Cardiac fibroblast (primary cell): ENCODE results near the gene CERS5.
"Not testable (repeated sequence)": the region's sequence is repeated elsewhere in the genome, so short reads cannot be mapped to it uniquely, and the experiment has no call there.

Experiments used
- DNase-seq, 2 donors: peaks; one replicate each; pipeline versions ENCODE4 v3.0.0 to v3.0.0-alpha.2; 2010; ENCODE audit warnings: low read depth in 2 of 2
- H3K4me3 ChIP-seq, 2 donors: replicated peaks in 1 of 2; 1 replicate in 1 of 2; 2 replicates in 1 of 2; pipeline ENCODE4 v1.5.1; 2011; ENCODE audit warnings: low read depth in 2 of 2, low read length in 2 of 2, mild to moderate bottlenecking in 2 of 2, moderate library complexity in 1 of 2
- CTCF ChIP-seq: IDR thresholded peaks from one replicate; pipeline ENCODE4 v1.5.1; 2011; ENCODE audit warnings: low read depth, mild to moderate bottlenecking, low read length, inconsistent platforms

CERS5 gene

GRCh38 chr12:50160643-50161042 is 6.5 kb downstream of the CERS5 start:
- DNase-seq: no peak
- no peak for TF ChIP-seq CTCF
- H3K4me3 ChIP-seq: no peak overlapping the region

- peak in 1 of 2 donors; percentile 33 for DNase-seq
- TF ChIP-seq CTCF: no peak
These were observed 9.9 kb downstream of the CERS5 start for GRCh38 chr12:50157259-50157658.

GRCh38 chr12:50156641-50157040 is 10.5 kb downstream of the CERS5 start:
- no peak for DNase-seq
- H3K4me3 ChIP-seq: no peak overlapping the region
- no peak for TF ChIP-seq CTCF

More at GRCh38 chr12:50157259-50157658, 9.9 kb downstream of the CERS5 start:
- H3K4me3 ChIP-seq: no peak overlapping the region

- H3K4me3 ChIP-seq, DNase-seq: not testable (repeated sequence)
These were observed 12.2 kb downstream of the CERS5 start for GRCh38 chr12:50154947-50155346.

- DNase-seq: peak; percentile 25 to 65
- H3K4me3 ChIP-seq: no peak overlapping the region
- no peak for TF ChIP-seq CTCF
These were observed 16.0 kb downstream of the CERS5 start for GRCh38 chr12:50151047-50151687.

- no peak for DNase-seq
- TF ChIP-seq CTCF: no peak
- no peak overlapping the region for H3K4me3 ChIP-seq
These were observed 17.9 kb downstream of the CERS5 start for GRCh38 chr12:50149311-50149710.

- DNase-seq, H3K4me3 ChIP-seq: not testable (repeated sequence)
These were observed 19.2 kb downstream of the CERS5 start for GRCh38 chr12:50148011-50148410.

GRCh38 chr12:50147281-50147680 is 19.9 kb downstream of the CERS5 start:
- DNase-seq: no peak
- H3K4me3 ChIP-seq: no peak overlapping the region
- TF ChIP-seq CTCF: no peak
